ENCODE results near the gene SIGLEC9.

DNA sequence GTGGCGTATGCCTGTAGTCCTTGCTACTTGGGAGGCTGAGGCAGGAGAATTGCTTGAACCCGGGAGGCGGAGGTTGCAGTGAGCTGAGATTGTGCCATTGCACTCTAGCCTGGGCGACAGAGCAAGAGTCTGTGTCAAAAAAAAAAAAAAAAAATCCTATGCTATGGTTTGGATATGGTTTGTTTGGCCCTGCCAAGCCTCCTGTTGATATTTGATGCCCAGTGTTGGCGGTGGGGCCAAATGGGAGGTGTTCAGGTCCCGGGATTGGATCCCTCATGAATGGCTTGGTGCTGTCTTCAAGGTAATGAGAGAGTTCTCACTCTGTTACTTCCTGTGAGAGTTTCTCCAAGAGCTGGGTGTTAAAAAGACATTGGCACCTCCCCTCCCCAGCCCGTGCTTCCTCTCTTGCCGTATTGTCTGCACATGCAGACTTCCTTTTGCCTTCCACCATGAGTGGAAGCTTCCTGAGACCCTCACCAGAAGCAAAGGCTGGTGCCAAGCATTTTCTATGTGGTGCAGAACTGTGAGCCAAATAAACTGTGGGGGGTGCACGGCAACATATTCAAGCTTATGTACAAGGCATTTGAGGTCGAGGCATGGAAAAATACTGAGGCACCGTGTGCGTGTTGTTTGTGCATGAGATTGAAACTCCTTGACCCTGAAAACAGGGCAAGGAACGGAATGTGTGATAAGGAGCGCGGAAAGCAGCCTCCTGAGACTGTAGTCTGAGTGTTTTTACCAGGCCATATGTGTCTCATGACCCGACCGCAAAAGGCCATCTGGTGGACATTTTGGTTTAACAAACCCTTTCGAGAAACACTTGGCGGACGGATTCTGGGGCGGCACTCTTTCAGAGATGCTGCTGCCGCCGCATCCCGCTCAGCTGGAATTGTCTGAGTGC, 7.3 kb downstream of the SIGLEC9 start:
- TF ChIP-seq, protein P1, sequence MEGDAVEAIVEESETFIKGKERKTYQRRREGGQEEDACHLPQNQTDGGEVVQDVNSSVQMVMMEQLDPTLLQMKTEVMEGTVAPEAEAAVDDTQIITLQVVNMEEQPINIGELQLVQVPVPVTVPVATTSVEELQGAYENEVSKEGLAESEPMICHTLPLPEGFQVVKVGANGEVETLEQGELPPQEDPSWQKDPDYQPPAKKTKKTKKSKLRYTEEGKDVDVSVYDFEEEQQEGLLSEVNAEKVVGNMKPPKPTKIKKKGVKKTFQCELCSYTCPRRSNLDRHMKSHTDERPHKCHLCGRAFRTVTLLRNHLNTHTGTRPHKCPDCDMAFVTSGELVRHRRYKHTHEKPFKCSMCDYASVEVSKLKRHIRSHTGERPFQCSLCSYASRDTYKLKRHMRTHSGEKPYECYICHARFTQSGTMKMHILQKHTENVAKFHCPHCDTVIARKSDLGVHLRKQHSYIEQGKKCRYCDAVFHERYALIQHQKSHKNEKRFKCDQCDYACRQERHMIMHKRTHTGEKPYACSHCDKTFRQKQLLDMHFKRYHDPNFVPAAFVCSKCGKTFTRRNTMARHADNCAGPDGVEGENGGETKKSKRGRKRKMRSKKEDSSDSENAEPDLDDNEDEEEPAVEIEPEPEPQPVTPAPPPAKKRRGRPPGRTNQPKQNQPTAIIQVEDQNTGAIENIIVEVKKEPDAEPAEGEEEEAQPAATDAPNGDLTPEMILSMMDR (IDR thresholded peaks at IDR 0.05; ENCODE audit: low read length): no peak
- TF ChIP-seq EZH2 (optimal IDR thresholded peaks at IDR 0.05; ENCODE audit: low read depth, low read length) (no peak), EZH2phosphoT487 (IDR thresholded peaks at IDR 0.05; ENCODE audit: low read length) (no peak)

All from MM.1S (cell line).